Central memory CD8-positive, alpha-beta T cell (primary cell): ENCODE data around the gene FOXN3.

ENCODE experiments used
- ATAC-seq: fragments of 150-1000 bp; cut with Tn5 transposase; replicated peaks from 2 replicates; pipeline ENCODE4 v1.10.0; 2022; ENCODE audit warnings: mild to moderate bottlenecking, moderate FRiP score, moderate number of reproducible peaks; ENCODE audit not compliant: poor library complexity, severe bottlenecking; ENCODE audit errors: extremely low read depth
- DNase-seq, 2 donors: peaks; one replicate each; pipeline ENCODE4 v3.0.0; 2021; ENCODE audit warnings: low spot score in 2 of 2
- H3K27ac Mint-ChIP-seq: one replicate; pipeline ENCODE4 v1.8.0; 2022; ENCODE audit warnings: low read depth, mild to moderate bottlenecking, moderate library complexity, mixed read lengths
- H3K27me3 Mint-ChIP-seq: one replicate; pipeline ENCODE4 v1.8.0; 2022; ENCODE audit warnings: mixed read lengths
- H3K36me3 Mint-ChIP-seq: one replicate; pipeline ENCODE4 v1.8.0; 2022; ENCODE audit warnings: mild to moderate bottlenecking, moderate library complexity, mixed read lengths; ENCODE audit not compliant: insufficient read depth
- H3K4me1 Mint-ChIP-seq: one replicate; pipeline ENCODE4 v1.8.0; 2022; ENCODE audit warnings: mixed read lengths
- H3K4me3 Mint-ChIP-seq: one replicate; pipeline ENCODE4 v1.8.0; 2022; ENCODE audit warnings: mild to moderate bottlenecking, moderate library complexity, mixed read lengths
- H3K9me3 Mint-ChIP-seq: one replicate; pipeline ENCODE4 v1.8.0; 2022; ENCODE audit warnings: mixed read lengths

Gene FOXN3

DNA sequence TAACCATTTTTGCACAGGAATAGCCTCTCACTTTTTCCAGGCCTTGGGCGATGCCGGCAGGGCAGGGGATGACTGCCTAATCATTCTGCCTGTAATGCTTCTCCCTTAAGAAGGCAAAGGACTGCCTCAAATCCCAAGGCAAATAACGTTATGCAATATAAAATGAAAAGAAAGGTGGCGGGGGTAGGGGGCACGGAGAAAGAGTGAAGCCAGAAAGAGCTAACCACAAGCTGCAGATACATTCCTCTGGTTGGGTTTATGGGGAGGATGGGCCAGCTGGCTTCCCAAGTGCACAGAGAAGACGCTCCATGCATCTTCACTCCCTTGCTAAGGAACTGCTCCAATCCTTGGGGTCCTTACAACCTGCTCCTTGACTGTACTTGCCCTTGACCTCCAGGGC lies 229.5 kb downstream of the FOXN3 start:
- no peak overlapping the region for H3K4me3 Mint-ChIP-seq
- peaks cover 21% of the 10 kb centered on the region for H3K36me3 Mint-ChIP-seq
- no peaks in the 10 kb centered on the region for H3K9me3 Mint-ChIP-seq
- DNase-seq (no peak), ATAC-seq (no peak)
- peaks cover 26% of the 10 kb centered on the region for H3K4me1 Mint-ChIP-seq
- H3K27ac Mint-ChIP-seq, result no peak overlapping the region
- no peaks in the 10 kb centered on the region for H3K27me3 Mint-ChIP-seq

DNA sequence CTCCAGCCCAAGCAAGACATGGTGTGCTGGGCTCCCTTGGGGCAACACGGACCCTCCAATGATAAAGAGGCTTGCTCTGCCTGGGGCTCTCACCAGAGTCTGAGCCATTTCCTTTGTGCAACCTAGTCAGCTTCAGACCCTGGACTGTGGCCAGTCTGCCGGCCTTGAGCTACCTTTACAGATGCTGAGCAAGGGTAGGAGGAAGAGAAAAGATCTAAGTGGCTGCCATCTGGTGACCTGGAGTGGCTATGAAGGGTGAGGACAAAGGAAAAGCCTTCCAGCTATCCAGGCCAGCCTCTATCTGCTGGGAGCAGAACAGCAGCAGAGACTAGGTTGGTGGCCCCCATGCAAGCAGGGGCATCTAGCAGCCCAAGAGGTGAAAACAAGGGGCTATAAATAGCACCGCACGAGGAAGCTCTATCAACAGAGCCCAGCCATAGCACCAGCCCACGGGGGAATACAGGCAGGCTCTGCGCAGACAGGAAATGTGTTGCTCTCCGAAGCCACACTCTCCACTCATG lies 230.1 kb downstream of the FOXN3 start:
- Mint-ChIP-seq H3K36me3 (peaks cover 21% of the 10 kb centered on the region), H3K4me3 (no peak overlapping the region), H3K27ac (peak overlapping the region; percentile 83), H3K9me3 (no peaks in the 10 kb centered on the region), H3K27me3 (no peaks in the 10 kb centered on the region), H3K4me1 (peaks cover 26% of the 10 kb centered on the region)
- DNase-seq, result no peak
- ATAC-seq, result no peak

DNA sequence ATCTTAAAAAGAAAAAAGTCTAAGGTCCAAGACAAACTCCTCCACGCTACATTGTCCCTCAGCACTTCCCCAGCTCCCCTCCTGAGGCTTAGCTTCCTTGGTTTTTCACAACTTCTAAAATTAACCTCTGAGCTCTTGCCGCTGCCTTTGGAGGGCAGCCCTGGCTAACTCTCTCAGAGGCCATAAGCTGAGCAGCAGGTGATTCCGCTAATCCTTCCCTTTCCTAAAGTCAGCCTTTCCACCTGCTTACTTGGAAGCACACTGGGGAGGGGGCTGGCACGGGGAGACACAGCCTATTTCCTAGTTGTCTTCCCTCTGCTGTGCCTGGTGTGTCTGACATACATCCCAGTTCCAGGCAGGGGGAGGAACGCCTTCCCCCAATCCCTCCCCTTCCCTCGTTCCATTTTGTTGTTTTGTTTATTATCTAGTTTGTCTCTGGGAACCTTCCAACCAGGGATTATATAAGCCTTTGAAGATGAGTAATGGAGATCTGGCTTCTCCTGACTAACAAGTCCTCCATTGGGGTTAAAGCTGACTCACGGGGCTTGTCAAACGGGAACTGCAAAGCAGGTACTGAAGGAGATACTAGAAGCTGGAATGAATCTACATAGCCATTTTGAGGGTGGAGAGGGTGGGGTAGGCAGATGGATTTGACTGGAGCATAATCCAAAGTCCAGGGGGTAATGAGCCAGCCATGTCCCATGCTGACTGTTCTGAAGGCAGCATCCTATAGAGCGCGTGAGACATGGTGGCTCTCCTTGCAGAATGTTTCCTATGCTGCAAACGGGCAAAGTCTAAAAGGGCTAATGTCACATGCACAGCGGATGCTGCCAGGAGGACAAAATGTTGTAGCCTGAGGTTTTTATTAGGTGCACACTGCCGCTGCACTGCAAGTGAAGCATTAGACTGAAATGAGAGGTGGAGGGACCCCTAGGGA lies 230.8 kb downstream of the FOXN3 start:
- no peak for ATAC-seq
- DNase-seq, result no peak
- Mint-ChIP-seq H3K36me3 (peaks cover 24% of the 10 kb centered on the region), H3K9me3 (no peaks in the 10 kb centered on the region), H3K4me1 (peaks cover 32% of the 10 kb centered on the region), H3K4me3 (no peak overlapping the region), H3K27ac (peak overlapping the region; percentile 83), H3K27me3 (no peaks in the 10 kb centered on the region)

DNA sequence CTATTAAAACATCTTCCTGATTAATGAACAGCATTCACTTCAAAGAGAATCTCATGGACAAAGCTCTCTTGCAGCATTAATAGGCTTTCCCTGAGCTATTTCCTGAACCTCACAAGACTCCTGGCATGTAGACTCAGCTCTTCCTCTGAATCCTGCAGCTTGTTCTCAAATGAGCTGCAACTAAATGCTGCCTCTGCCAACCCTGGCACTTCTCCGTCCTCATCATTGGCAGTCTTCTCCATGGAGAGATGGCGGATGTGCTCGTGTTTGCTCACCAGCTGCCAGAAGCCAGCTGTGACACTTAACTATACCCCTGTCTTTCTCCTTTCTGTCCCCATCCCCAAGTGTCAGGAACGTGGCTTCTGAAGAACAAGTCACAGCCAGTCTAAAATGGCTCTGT lies 232.1 kb downstream of the FOXN3 start:
- Mint-ChIP-seq H3K9me3 (no peaks in the 10 kb centered on the region), H3K4me1 (peaks cover 33% of the 10 kb centered on the region), H3K36me3 (peaks cover 23% of the 10 kb centered on the region), H3K27me3 (no peaks in the 10 kb centered on the region), H3K4me3 (no peak overlapping the region), H3K27ac (peak overlapping the region; percentile 16)
- ATAC-seq (no peak), DNase-seq (no peak)

DNA sequence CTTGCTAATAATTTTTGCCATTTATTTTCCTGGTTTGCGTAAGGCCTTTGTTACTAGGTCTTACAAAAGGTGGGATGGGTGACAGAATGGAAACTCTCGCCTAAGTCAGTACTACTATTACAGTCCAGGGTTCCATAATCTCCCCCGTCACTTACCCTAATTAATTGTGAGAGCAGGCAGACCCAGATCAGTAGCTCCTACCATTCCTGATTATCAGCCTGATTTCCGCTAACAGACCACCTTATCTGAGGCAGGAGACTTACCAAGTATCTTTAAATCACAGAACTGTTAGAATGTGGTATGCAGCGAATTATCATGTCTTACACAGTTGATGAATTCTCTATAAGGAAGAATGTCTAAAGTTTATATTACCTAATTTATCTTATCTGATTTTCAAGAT lies 234.7 kb downstream of the FOXN3 start:
- DNase-seq (no peak), ATAC-seq (no peak)
- peaks cover 50% of the 10 kb centered on the region for H3K4me1 Mint-ChIP-seq
- peaks cover 18% of the 10 kb centered on the region for H3K36me3 Mint-ChIP-seq
- H3K27ac Mint-ChIP-seq, result peak overlapping the region; percentile 63
- H3K27me3 Mint-ChIP-seq, result no peaks in the 10 kb centered on the region
- no peak overlapping the region for H3K4me3 Mint-ChIP-seq
- no peaks in the 10 kb centered on the region for H3K9me3 Mint-ChIP-seq

DNA sequence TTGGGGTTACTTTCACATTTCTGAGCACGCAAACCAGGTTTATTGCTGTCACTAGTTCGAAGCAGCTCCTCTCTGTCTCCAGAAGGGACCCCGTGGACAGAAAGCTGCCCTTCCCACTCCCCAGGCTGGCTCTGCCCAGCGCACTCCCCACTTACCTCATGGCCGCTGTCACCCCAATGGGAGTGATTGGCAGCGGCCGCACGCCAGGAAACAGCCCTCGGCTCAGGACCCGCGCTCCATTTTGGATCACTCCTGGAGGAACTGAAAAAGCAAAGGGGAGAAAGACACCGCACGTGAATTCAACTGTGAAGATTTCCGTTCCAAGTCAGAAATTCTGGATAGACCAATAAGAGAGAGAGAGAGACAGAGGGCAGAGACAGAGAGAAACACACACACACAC lies 236.5 kb downstream of the FOXN3 start:
- no peak overlapping the region for H3K4me3 Mint-ChIP-seq
- peaks cover 42% of the 10 kb centered on the region for H3K4me1 Mint-ChIP-seq
- H3K27ac Mint-ChIP-seq, result no peak overlapping the region
- no peaks in the 10 kb centered on the region for H3K27me3 Mint-ChIP-seq
- no peaks in the 10 kb centered on the region for H3K9me3 Mint-ChIP-seq
- H3K36me3 Mint-ChIP-seq, result peaks cover 13% of the 10 kb centered on the region
- ATAC-seq (no peak), DNase-seq (no peak)

DNA sequence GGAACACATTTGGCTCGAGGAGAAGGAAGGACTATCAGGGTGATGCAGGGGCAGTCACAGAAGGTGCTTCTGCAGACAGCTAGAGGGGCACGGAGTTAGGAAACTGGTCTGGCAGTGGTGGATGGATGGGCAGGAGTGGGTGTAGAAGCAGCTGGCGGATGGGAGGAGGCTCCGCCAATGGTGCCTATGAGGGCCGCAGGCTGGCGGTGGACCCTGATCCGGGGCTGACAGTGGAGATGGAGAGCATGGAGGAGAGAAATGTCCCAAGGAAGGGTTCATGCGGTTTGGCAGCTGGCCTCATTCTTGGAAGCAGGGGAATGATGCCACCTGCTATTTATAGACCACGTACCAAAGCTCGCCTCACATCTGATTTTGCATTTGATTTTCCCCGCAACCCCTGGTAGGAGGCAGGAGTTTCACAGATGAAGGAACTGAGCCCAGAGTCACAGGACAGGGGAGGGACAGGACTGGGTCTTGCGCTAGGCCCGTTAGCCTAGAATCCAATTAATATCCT lies 237.1 kb downstream of the FOXN3 start:
- H3K27ac Mint-ChIP-seq, result peak overlapping the region; percentile 12
- H3K4me3 Mint-ChIP-seq, result no peak overlapping the region
- H3K36me3 Mint-ChIP-seq, result peaks cover 15% of the 10 kb centered on the region
- no peak for ATAC-seq
- H3K4me1 Mint-ChIP-seq, result peaks cover 36% of the 10 kb centered on the region
- no peaks in the 10 kb centered on the region for H3K27me3 Mint-ChIP-seq
- DNase-seq, result no peak
- H3K9me3 Mint-ChIP-seq, result no peaks in the 10 kb centered on the region

DNA sequence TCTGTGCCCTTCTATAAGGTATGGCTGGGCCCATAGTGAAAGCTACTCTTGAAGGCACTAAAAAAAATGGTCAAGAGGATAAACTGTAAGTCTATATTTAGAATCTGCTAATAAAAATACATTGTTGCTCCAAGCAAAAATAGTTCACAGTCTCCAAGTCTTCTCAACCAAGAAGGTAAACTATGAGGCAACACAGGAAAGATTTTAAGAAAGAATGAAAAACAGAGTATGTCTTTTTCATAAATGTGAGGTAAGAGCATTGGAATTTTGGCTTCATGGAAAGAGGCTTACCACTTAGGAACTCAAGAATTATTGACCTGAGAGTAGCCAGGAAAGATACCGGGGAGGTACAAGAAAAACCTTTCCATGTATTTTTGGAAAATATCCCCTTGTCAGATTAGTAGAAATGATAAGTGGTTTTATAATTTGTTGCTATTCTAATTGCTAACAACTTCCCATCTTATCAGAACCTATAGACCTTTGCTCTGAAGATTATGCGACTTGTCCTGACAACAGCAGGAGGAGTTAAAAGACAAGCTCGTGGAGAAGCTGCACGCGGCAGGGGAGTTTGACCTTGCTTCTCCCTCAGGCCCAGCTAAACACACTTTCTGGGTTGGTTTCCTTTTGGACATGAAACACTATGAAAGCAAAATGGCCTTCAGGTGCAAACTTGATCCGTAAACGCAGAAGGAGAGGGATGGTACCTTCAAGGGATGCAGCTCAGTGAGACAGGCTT lies 238.1 kb downstream of the FOXN3 start:
- no peaks in the 10 kb centered on the region for H3K9me3 Mint-ChIP-seq
- DNase-seq (no peak), ATAC-seq (no peak)
- no peak overlapping the region for H3K4me3 Mint-ChIP-seq
- no peak overlapping the region for H3K27ac Mint-ChIP-seq
- peaks cover 19% of the 10 kb centered on the region for H3K36me3 Mint-ChIP-seq
- no peaks in the 10 kb centered on the region for H3K27me3 Mint-ChIP-seq
- peaks cover 35% of the 10 kb centered on the region for H3K4me1 Mint-ChIP-seq

DNA sequence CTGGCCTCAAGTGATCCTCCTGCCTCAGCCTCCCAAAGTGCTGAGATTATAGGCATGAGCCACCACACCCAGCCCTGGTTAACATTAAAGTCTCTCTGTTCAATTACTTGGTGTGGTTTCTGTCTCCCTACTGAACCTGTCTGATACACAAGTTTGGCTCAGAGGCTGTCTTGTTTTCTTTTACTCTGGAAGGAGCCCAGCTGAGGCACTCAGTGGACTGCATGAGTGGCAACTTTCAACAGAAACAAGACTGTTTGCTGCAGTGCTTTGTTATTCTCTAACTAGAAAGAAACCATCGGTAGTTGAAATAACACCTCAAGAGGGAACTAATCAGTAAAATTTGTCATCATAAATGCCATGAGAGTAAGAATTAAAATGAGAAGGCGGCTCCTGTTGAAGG lies 238.7 kb downstream of the FOXN3 start:
- Mint-ChIP-seq H3K9me3 (no peaks in the 10 kb centered on the region), H3K4me1 (peaks cover 33% of the 10 kb centered on the region), H3K27me3 (no peaks in the 10 kb centered on the region), H3K27ac (peak overlapping the region; percentile 84), H3K36me3 (peaks cover 19% of the 10 kb centered on the region), H3K4me3 (no peak overlapping the region)
- ATAC-seq (no peak), DNase-seq (no peak)

DNA sequence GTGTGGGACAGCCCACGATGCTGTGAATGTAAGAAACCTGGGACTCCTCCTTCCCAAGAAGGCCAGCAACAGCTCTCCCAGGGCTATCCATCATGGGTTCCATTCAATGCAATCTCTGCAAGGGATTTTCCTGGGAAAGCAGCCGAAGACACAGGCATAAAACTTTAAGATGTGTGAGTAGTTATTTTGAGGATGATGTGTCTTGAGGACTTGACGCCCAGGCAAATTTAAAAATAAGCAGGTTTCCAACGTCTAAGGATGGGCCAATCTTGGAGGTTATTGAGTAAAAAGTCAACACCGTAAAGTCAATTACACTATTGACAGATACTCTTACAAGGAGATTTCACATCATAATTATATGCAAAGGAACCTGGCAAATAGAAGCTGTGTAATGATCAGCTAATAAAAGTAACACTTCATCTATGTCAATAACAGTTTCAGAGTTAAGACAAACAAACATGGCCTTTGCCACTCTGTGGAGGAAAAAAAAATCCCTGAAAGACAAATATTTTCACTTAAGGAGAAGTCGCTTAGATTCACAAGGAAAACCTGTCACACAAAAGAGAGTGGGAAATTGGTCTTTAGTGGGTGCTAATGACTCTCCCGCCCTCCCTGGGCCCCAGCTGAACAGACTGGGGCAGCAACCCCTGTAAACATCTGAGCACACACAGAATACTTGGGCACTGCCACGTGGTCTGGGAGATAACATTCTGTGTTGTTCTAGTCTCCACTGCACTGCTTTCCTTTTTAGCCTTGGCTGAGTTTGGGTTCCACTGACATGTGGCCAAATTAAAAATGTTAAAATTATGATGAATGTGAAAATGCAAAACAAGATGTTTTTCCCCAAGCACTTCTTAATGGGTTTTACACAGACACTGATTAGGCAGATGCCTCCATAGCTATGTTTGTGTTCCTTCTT lies 240.9 kb downstream of the FOXN3 start:
- peaks cover 18% of the 10 kb centered on the region for H3K4me1 Mint-ChIP-seq
- no peaks in the 10 kb centered on the region for H3K9me3 Mint-ChIP-seq
- no peaks in the 10 kb centered on the region for H3K27me3 Mint-ChIP-seq
- H3K36me3 Mint-ChIP-seq, result peaks cover 14% of the 10 kb centered on the region
- no peak for ATAC-seq
- H3K27ac Mint-ChIP-seq, result no peak overlapping the region
- no peak for DNase-seq
- no peak overlapping the region for H3K4me3 Mint-ChIP-seq

DNA sequence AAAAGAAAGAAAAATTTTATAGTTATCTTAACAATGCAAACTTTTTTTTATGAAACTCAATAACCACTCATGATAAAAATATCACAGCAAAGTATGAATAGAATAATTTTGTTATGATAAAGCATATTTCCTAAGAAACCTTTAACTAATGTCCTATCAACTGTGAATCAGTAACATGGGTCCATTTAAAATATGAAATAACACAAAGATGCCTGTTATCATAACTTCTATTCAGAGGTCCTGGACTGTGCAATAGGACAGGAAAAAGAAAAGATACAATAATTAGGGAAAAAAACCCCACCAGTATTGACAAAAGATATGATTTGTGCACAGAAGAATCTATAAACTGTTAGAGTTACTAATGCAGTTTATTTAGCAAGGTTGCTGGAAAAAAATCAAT lies 245.4 kb downstream of the FOXN3 start:
- no peak for DNase-seq
- Mint-ChIP-seq H3K27me3 (no peaks in the 10 kb centered on the region), H3K4me3 (no peak overlapping the region), H3K36me3 (peaks cover 13% of the 10 kb centered on the region), H3K27ac (no peak overlapping the region), H3K4me1 (peaks cover 10% of the 10 kb centered on the region), H3K9me3 (no peaks in the 10 kb centered on the region)
- ATAC-seq, result no peak

DNA sequence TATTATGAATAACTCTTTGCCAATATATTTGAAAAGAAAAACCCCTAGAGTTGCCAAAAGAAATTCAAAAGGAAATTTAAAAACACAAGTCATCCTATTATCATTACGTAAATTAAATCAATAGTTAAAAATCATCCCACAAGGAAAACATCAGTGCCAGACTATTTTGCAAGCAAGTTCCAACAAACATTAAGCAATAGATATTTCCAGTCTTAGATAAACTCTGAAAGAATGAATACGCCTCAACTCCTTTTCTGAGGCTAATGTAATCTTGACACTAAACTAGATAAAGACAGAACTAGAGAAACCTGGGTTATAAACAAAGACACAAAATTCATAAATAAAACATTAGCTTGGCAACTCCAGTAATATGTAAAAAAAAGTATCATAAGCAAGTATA lies 245.9 kb downstream of the FOXN3 start:
- Mint-ChIP-seq H3K27me3 (no peaks in the 10 kb centered on the region), H3K36me3 (peaks cover 11% of the 10 kb centered on the region), H3K4me1 (peaks cover 10% of the 10 kb centered on the region), H3K27ac (no peak overlapping the region), H3K9me3 (no peaks in the 10 kb centered on the region), H3K4me3 (no peak overlapping the region)
- DNase-seq (no peak), ATAC-seq (no peak)
